Heart left ventricle (tissue), 16 donors: Measurements from ENCODE around the gene CREG1. TPM values are rescaled to one million over a fixed set of nuclear protein-coding genes. Genes with fewer than 3 reads are reported as not detected.
A peak's percentile ranks its signal among the peaks of the same experiment; 100 is the strongest.

Source experiments
- ATAC-seq, 4 donors: fragments of 200-7000 bp; cut with Tn5 transposase; one replicate each; pipeline ENCODE4 v1.9.1; 2020 to 2022; ENCODE audit warnings: moderate library complexity in 4 of 4, mild to moderate bottlenecking in 3 of 4, moderate number of reproducible peaks in 1 of 4
- DNase-seq, 5 donors: peaks; one replicate each; pipeline ENCODE4 v3.0.0-alpha.2; 2020
- H3K27ac ChIP-seq, 12 donors: fragments of 200-600 bp; sonication (generic) in 4 of 12; one replicate each; pipeline versions ENCODE4 v1.5.0 to v1.8.0; 2016 to 2022; ENCODE audit warnings: mild to moderate bottlenecking in 2 of 12
- H3K27me3 ChIP-seq, 9 donors: fragments of 200-600 bp; sonication (generic) in 2 of 9; one replicate each; pipeline versions ENCODE4 v1.5.1 to v1.8.0; 2016 to 2022; ENCODE audit warnings: mild to moderate bottlenecking in 3 of 9
- H3K36me3 ChIP-seq, 9 donors: fragments of 200-600 bp; sonication (generic) in 2 of 9; one replicate each; pipeline versions ENCODE4 v1.5.0 to v1.8.0; 2018 to 2022; ENCODE audit warnings: mild to moderate bottlenecking in 2 of 9
- H3K4me1 ChIP-seq, 12 donors: fragments of 200-600 bp; sonication (generic) in 4 of 12; one replicate each; pipeline versions ENCODE4 v1.5.0 to v1.8.0; 2016 to 2022; ENCODE audit warnings: mild to moderate bottlenecking in 3 of 12
- H3K4me3 ChIP-seq, 12 donors: fragments of 200-600 bp; sonication (generic) in 4 of 12; one replicate each; pipeline versions ENCODE4 v1.5.0 to v1.8.0; 2017 to 2022; ENCODE audit warnings: mild to moderate bottlenecking in 9 of 12, moderate library complexity in 4 of 12
- H3K9me3 ChIP-seq, 12 donors: fragments of 200-600 bp; sonication (generic) in 4 of 12; one replicate each; pipeline versions ENCODE4 v1.5.0 to v1.8.0; 2016 to 2022; ENCODE audit warnings: mild to moderate bottlenecking in 1 of 12
- CTCF ChIP-seq, 12 donors: fragments of 200-600 bp; sonication (generic) in 4 of 12; IDR thresholded peaks; one replicate each; pipeline versions ENCODE4 v1.5.0 to v1.8.0; 2018 to 2022; ENCODE audit warnings: antibody characterized with exemption in 12 of 12, mild to moderate bottlenecking in 5 of 12
- POLR2A ChIP-seq, 2 donors: fragments of 450-650 bp; IDR thresholded peaks; one replicate each; pipeline ENCODE4 v1.6.1; 2017; ENCODE audit warnings: antibody characterized with exemption in 2 of 2, mild to moderate bottlenecking in 2 of 2, moderate library complexity in 2 of 2
- whole genome bisulfite sequencing, 4 donors: extraction: QIAGEN DNeasy Blood & Tissue Kit in 2 of 4; methylation state at CpG; one replicate each; pipeline versions ENCODE4 v1.1.5 to v1.1.7; 2013 to 2018; 5-methylcytosine and 5-hydroxymethylcytosine counted together
- intact Hi-C, 10 donors: fragments of 100-400 bp; cut with DNase I; formaldehyde crosslinking; loops; one replicate each; pipeline versions ENCODE4 v1.11.1 to v1.14.2; 2022
- long read RNA-seq, 3 donors: library from polyadenylated mRNA; unstranded; transcript quantifications; one replicate each; pipeline ENCODE4 v2.0.0, GENCODE V29; 2020 to 2021
- polyA plus RNA-seq, 2 donors: library from polyadenylated mRNA; stranded (reverse); fragments of 200-250 nt; gene quantifications; one replicate each; pipeline ENCODE4 v1.2.3, GENCODE V29; 2013
- total RNA-seq, 9 donors: library from RNA; depleted of rRNA in 2 of 9; stranded (reverse); fragments of >200 nt in 2 of 9; fragmentation: NEBNext Ultra II Directional in 3 of 9; extraction: Animal tissue kit (Norgen Biotek cat#: 25700) in 3 of 9; gene quantifications; one replicate each; pipeline versions ENCODE4 v1.1.0 to v1.2.4, GENCODE V29; 2016 to 2023
- donor health status: ischemic (EF 13 %, LVEDD 7.1; RV severe dilation, severe dysfunction).
- donor health status: healthy with polysubstance abuse.
- donor health status: DM: no; HTN: yes; CAD: no.
- donor health status: DM: no; HTN: no; CAD: no.
- donor health status: ischemic (EF 25% LVEDD 6.9; RV normal size, moderate dysfunction).
- donor health status: ischemic (EF 25% LVEDD 5.7; RV mildly dilated, moderate dysfunction).
- donor health status: healthy.
- donor health status: DM: yes; HTN: yes; CAD: no.
- donor health status: ischemic (EF 35%, LVEDD 5.7; RV mildly dilated, moderate dysfunction).
- donor health status: nonischemic (EF 11% LVEDD 7.7; RV severe dilation, severe dysfunction).
- donor health status: DM: yes; HTN: yes; CAD: no.
- donor health status: PGD.
- donor health status: ischemic (EF 29% LVEDD 5.4; RV normal size, mild dysfunction).
- donor health status: nonischemic (EF 23%, LVEDD 6.1; RV moderate dilation, normal function).

Gene CREG1
- 100 to 1,000 TPM in 3 of 9 donors, 10 to 100 TPM in 6; 64.1 to 176 (median 91.1) TPM for total RNA-seq
- polyA plus RNA-seq: 10 to 100 TPM; 31.3 to 39.1 TPM
- long read RNA-seq, donor 1, transcript CREG1-201 (4 exons, 1,974 nt): major isoform, 268 of 283 reads
- long read RNA-seq, donor 1, partial matches to known transcripts: 3 of 283 reads
- long read RNA-seq, donor 1, other reads (novel, unspliced or antisense): 12 of 283 reads
- long read RNA-seq, donor 2, transcript CREG1-201 (4 exons, 1,974 nt): major isoform, 271 of 280 reads
- long read RNA-seq, donor 2, partial matches to known transcripts: 1 of 280 reads
- long read RNA-seq, donor 2, other reads (novel, unspliced or antisense): 7 of 280 reads
- long read RNA-seq, donor 3, transcript CREG1-201 (4 exons, 1,974 nt): major isoform, 180 of 187 reads
- long read RNA-seq, donor 3, partial matches to known transcripts: 2 of 187 reads
- long read RNA-seq, donor 3, other reads (novel, unspliced or antisense): 5 of 187 reads

- DNase-seq (peak; percentile 95 to 98 (median 96)), ATAC-seq (peak; percentile 99 to 100 (median 100))
- intact Hi-C loops: loop anchor here in 1 of 10 donors (5.0 kb wide), 1 partner anchor 134 kb away; no protein-coding TSS in a partner anchor
- H3K9me3 ChIP-seq: no peaks in the 10 kb centered on the region
- peak within 1 kb of the TSS; percentile 60 to 99 (median 84) for H3K4me3 ChIP-seq
- TF ChIP-seq CTCF (IDR thresholded peaks at IDR 0.05) (peak in 2 of 12 donors; percentile 11 to 15), POLR2A (IDR thresholded peaks at IDR 0.05) (peak; percentile 53 to 98)
- no peaks in the 10 kb centered on the region for H3K27me3 ChIP-seq
- WGBS, 4 donors: 1 to 7% (median 2%) methylated on average over 24 to 90 of the region's 90 CpGs
- peaks cover 0 to 53% (median 18%) of the 10 kb centered on the region in 12 donors for H3K4me1 ChIP-seq
- H3K27ac ChIP-seq: peak within 1 kb of the TSS in 11 of 12 donors; percentile 69 to 90 (median 82)
- H3K36me3 ChIP-seq: no peaks in the 10 kb centered on the region
Measured at GRCh38 chr1:167553136-167554027, at the start of gene CREG1. CREG1 (minus strand) TSS chr1:167553762.

- Histone ChIP-seq H3K4me3 (no peak overlapping the region), H3K36me3 (no peaks in the 10 kb centered on the region), H3K27me3 (no peaks in the 10 kb centered on the region), H3K27ac (peak overlapping the region in 3 of 12 donors; percentile 66 to 80 (median 76)), H3K9me3 (peaks cover 0 to 14% (median 5%) of the 10 kb centered on the region in 12 donors), H3K4me1 (peaks cover 15 to 51% (median 31%) of the 10 kb centered on the region in 12 donors)
- TF ChIP-seq POLR2A (IDR thresholded peaks at IDR 0.05) (no peak), CTCF (IDR thresholded peaks at IDR 0.05) (no peak)
- intact Hi-C loops: loop anchor here in 9 of 10 donors (5.0 to 10.0 kb wide), 2 partner anchors 199 to 202 kb away; no protein-coding TSS in a partner anchor
- 71 to 78% (median 77%) methylated on average over 8 of the region's 8 CpGs for WGBS, 4 donors
- DNase-seq (no peak), ATAC-seq (no peak)
Measured at GRCh38 chr1:167602840-167603239, 49.3 kb upstream of the CREG1 start.

GRCh38 chr1:167601442-167602383 is 48.2 kb upstream of the CREG1 start:
- intact Hi-C loops: loop anchor here in 9 of 10 donors (2.0 to 10.0 kb wide), 4 partner anchors 27 to 203 kb away; no protein-coding TSS in a partner anchor

More at GRCh38 chr1:167601442-167602383, 48.2 kb upstream of the CREG1 start:
- 51 to 61% (median 58%) methylated on average over 8 of the region's 8 CpGs for WGBS, 4 donors
- DNase-seq (peak in 4 of 5 donors; percentile 32 to 59 (median 45)), ATAC-seq (peak; percentile 58 to 83 (median 72))
- Histone ChIP-seq H3K27me3 (no peaks in the 10 kb centered on the region), H3K4me3 (no peak overlapping the region), H3K4me1 (peaks cover 15 to 51% (median 31%) of the 10 kb centered on the region in 12 donors), H3K36me3 (no peaks in the 10 kb centered on the region), H3K27ac (peak overlapping the region in 11 of 12 donors; percentile 41 to 80 (median 60)), H3K9me3 (peaks cover 0 to 3% (median 0%) of the 10 kb centered on the region in 12 donors)
- TF ChIP-seq POLR2A (IDR thresholded peaks at IDR 0.05): no peak
- no peak for TF ChIP-seq CTCF (IDR thresholded peaks at IDR 0.05)
